H9 (cell line): ENCODE results near the gene TRAPPC2. TPM values are rescaled to one million over a fixed set of nuclear protein-coding genes. Genes with fewer than 3 reads are reported as not detected.

ENCODE experiments used
- DNase-seq: peaks from one replicate; pipeline ENCODE4 v3.0.0-alpha.2; 2017
- H2AFZ ChIP-seq: one replicate; pipeline ENCODE4 v1.6.1; 2013; ENCODE audit warnings: mild to moderate bottlenecking, low read length, control low read depth, moderate library complexity
- H2AK5ac ChIP-seq: 2 replicates; pipeline ENCODE4 v1.6.1; 2013; ENCODE audit warnings: low read length, control low read depth, mixed read lengths; ENCODE audit not compliant: insufficient read length
- H2BK120ac ChIP-seq: one replicate; pipeline ENCODE4 v1.6.1; 2013; ENCODE audit warnings: low read depth, mild to moderate bottlenecking, low read length, control low read depth, inconsistent platforms; ENCODE audit not compliant: poor library complexity, severe bottlenecking
- H2BK12ac ChIP-seq: 2 replicates; pipeline ENCODE4 v1.6.1; 2013; ENCODE audit warnings: low read length, control low read depth, mixed read lengths, low read depth; ENCODE audit not compliant: insufficient read length
- H2BK15ac ChIP-seq: 2 replicates; pipeline ENCODE4 v1.6.1; 2013; ENCODE audit warnings: low read depth, low read length, control low read depth
- H2BK20ac ChIP-seq: one replicate; pipeline ENCODE4 v1.6.1; 2013; ENCODE audit warnings: low read depth, mild to moderate bottlenecking, low read length, control low read depth, inconsistent platforms; ENCODE audit not compliant: poor library complexity, severe bottlenecking
- H2BK5ac ChIP-seq: 2 replicates; pipeline ENCODE4 v1.6.1; 2013; ENCODE audit warnings: low read length, control low read depth, mixed read lengths; ENCODE audit not compliant: insufficient read length
- H3K14ac ChIP-seq: 2 replicates; pipeline ENCODE4 v1.6.1; 2013; ENCODE audit warnings: low read length, control low read depth; ENCODE audit not compliant: insufficient read depth
- H3K18ac ChIP-seq: 2 replicates; pipeline ENCODE4 v1.6.1; 2013; ENCODE audit warnings: low read depth, mild to moderate bottlenecking, mixed read lengths, low read length, control low read depth; ENCODE audit not compliant: insufficient read length
- H3K23ac ChIP-seq: 2 replicates; pipeline ENCODE4 v1.6.1; 2013; ENCODE audit warnings: low read length, control low read depth, mixed read lengths, low read depth; ENCODE audit not compliant: insufficient read length
- H3K23me2 ChIP-seq: 2 replicates; pipeline ENCODE4 v1.6.1; 2013; ENCODE audit warnings: low read depth, mild to moderate bottlenecking, mixed read lengths, low read length, control low read depth; ENCODE audit not compliant: insufficient read length, poor library complexity, severe bottlenecking
- H3K27ac ChIP-seq: 2 replicates; pipeline ENCODE4 v1.5.1; 2013; ENCODE audit warnings: low read length, control low read depth, mixed read lengths, low read depth; ENCODE audit not compliant: insufficient read length
- H3K27me3 ChIP-seq: 2 replicates; pipeline ENCODE4 v1.6.1; 2013; ENCODE audit warnings: low read length, control low read depth, inconsistent platforms; ENCODE audit not compliant: insufficient read depth
- H3K4ac ChIP-seq: 2 replicates; pipeline ENCODE4 v1.6.1; 2013; ENCODE audit warnings: low read depth, mild to moderate bottlenecking, control low read depth, inconsistent platforms, low read length, moderate library complexity
- H3K4me1 ChIP-seq: 2 replicates; pipeline ENCODE4 v1.6.1; 2013; ENCODE audit warnings: low read length, control low read depth, inconsistent platforms; ENCODE audit not compliant: insufficient read depth
- H3K4me2 ChIP-seq: 2 replicates; pipeline ENCODE4 v1.6.1; 2013; ENCODE audit warnings: low read length, control low read depth, mixed read lengths; ENCODE audit not compliant: insufficient read length, insufficient read depth
- H3K56ac ChIP-seq: 2 replicates; pipeline ENCODE4 v1.6.1; 2013; ENCODE audit warnings: low read depth, mild to moderate bottlenecking, mixed read lengths, low read length, control low read depth; ENCODE audit not compliant: insufficient read length
- H3K79me1 ChIP-seq: 2 replicates; pipeline ENCODE4 v1.6.1; 2013; ENCODE audit warnings: low read depth, mild to moderate bottlenecking, moderate library complexity, low read length, control low read depth, inconsistent platforms; ENCODE audit not compliant: insufficient read depth, poor library complexity, severe bottlenecking
- H3K79me2 ChIP-seq: 2 replicates; pipeline ENCODE4 v1.6.1; 2013; ENCODE audit warnings: low read length, control low read depth, inconsistent platforms; ENCODE audit not compliant: insufficient read depth
- H3K9ac ChIP-seq: 2 replicates; pipeline ENCODE4 v1.6.1; 2013; ENCODE audit warnings: low read length, control low read depth, mixed read lengths; ENCODE audit not compliant: insufficient read length; ENCODE audit errors: extremely low read depth
- H3K9me3 ChIP-seq: one replicate; pipeline ENCODE4 v1.6.1; 2013; ENCODE audit warnings: low read depth, low read length, inconsistent platforms; ENCODE audit not compliant: control insufficient read depth
- H3T11ph ChIP-seq: one replicate; pipeline ENCODE4 v1.6.1; 2013; ENCODE audit warnings: mild to moderate bottlenecking, low read length, control low read depth, inconsistent platforms
- H4K20me1 ChIP-seq: one replicate; pipeline ENCODE4 v1.6.1; 2013; ENCODE audit not compliant: control insufficient read depth, insufficient read length, insufficient read depth
- H4K5ac ChIP-seq: 2 replicates; pipeline ENCODE4 v1.6.1; 2013; ENCODE audit warnings: low read depth, mild to moderate bottlenecking, mixed read lengths, low read length, control low read depth; ENCODE audit not compliant: insufficient read length
- H4K8ac ChIP-seq: replicated peaks from 2 replicates; pipeline ENCODE4 v1.6.1; 2013; ENCODE audit warnings: low read length, control low read depth, mixed read lengths, low read depth; ENCODE audit not compliant: insufficient read length
- H4K91ac ChIP-seq: 2 replicates; pipeline ENCODE4 v1.6.1; 2013; ENCODE audit warnings: low read depth, mild to moderate bottlenecking, moderate library complexity, mixed read lengths, low read length, control low read depth; ENCODE audit not compliant: insufficient read length
- H3K27ac Mint-ChIP-seq, 3 experiments: 2 replicates in 2 of 3; 3 replicates in 1 of 3; pipeline ENCODE4 v1.8.0; 2020 to 2021; ENCODE audit warnings: mixed read lengths in 3 of 3, mild to moderate bottlenecking in 1 of 3, moderate library complexity in 1 of 3
- H3K27me3 Mint-ChIP-seq: 2 replicates; pipeline ENCODE4 v1.8.0; 2021; ENCODE audit warnings: low read depth, mild to moderate bottlenecking, moderate library complexity, mixed read lengths
- H3K36me3 Mint-ChIP-seq, 3 experiments: 2 replicates in 2 of 3; 3 replicates in 1 of 3; pipeline ENCODE4 v1.8.0; 2020 to 2021; ENCODE audit warnings: low read depth in 3 of 3, mixed read lengths in 3 of 3; ENCODE audit not compliant: insufficient read depth in 1 of 3
- H3K4me1 Mint-ChIP-seq, 2 experiments: 2 replicates each; pipeline ENCODE4 v1.8.0; 2020; ENCODE audit warnings: mixed read lengths in 2 of 2
- H3K4me3 Mint-ChIP-seq, 2 experiments: 2 replicates in 1 of 2; 3 replicates in 1 of 2; pipeline ENCODE4 v1.8.0; 2020 to 2021; ENCODE audit warnings: mild to moderate bottlenecking in 2 of 2, mixed read lengths in 2 of 2, moderate library complexity in 1 of 2
- H3K9me3 Mint-ChIP-seq, 2 experiments: 2 replicates in 1 of 2; 3 replicates in 1 of 2; pipeline ENCODE4 v1.8.0; 2020; ENCODE audit warnings: mild to moderate bottlenecking in 2 of 2, mixed read lengths in 2 of 2, moderate library complexity in 1 of 2
- CTCF ChIP-seq: fragments of 200-600 bp; sonication (generic); conservative IDR thresholded peaks from 3 replicates; pipeline ENCODE4 v1.8.0; 2021; ENCODE audit warnings: antibody characterized with exemption, mild to moderate bottlenecking
- WGBS: extraction: QIAGEN DNeasy Blood & Tissue Kit; methylation state at CpG from one replicate; pipeline ENCODE4 v1.1.7; 2013; ENCODE audit warnings: missing lambda C conversion rate, low lambda C conversion rate, mixed read lengths; ENCODE audit not compliant: insufficient read length; ENCODE audit errors: extremely low coverage; 5-methylcytosine and 5-hydroxymethylcytosine counted together
- total RNA-seq: library from RNA; stranded (reverse); gene quantifications from 2 replicates; pipeline ENCODE4 v1.2.1, GENCODE V29; 2021

Gene TRAPPC2
- total RNA-seq, 1 experiment from 2014 or later: 13.3 TPM

- peaks cover 18% of the 10 kb centered on the region for H3K79me2 ChIP-seq
- H2AFZ ChIP-seq: no peak overlapping the region
- H4K5ac ChIP-seq: no peak overlapping the region
- no peaks in the 10 kb centered on the region for H4K20me1 ChIP-seq
- H4K91ac ChIP-seq: no peak overlapping the region
- no peak overlapping the region for H3K56ac ChIP-seq
- H2AK5ac ChIP-seq: no peak overlapping the region
- H3T11ph ChIP-seq: no peak overlapping the region
- no peaks in the 10 kb centered on the region for H3K23me2 ChIP-seq
- peaks cover 0 to 15% (median 2%) of the 10 kb centered on the region in 3 experiments; a peak in 4 of 7 replicates for H3K36me3 Mint-ChIP-seq
- no peak overlapping the region for H2BK5ac ChIP-seq
- no peak overlapping the region for H3K4me2 ChIP-seq
- peaks cover 16 to 18% of the 10 kb centered on the region in 2 experiments for H3K4me1 Mint-ChIP-seq
- no peak overlapping the region for H3K14ac ChIP-seq
- H3K9me3 Mint-ChIP-seq: peaks cover 25 to 27% of the 10 kb centered on the region in 2 experiments
- peaks cover 4% of the 10 kb centered on the region for H3K79me1 ChIP-seq
- no peak overlapping the region for H4K8ac ChIP-seq
- no peak overlapping the region for H3K18ac ChIP-seq
- H3K9me3 ChIP-seq: no peaks in the 10 kb centered on the region
- no peak overlapping the region for H3K4me3 Mint-ChIP-seq
- no peaks in the 10 kb centered on the region; the same call in 1 of the 2 replicates for H3K4me1 ChIP-seq
- no peak overlapping the region for H2BK12ac ChIP-seq
- H2BK120ac ChIP-seq: no peak overlapping the region
- no peak overlapping the region for H3K4ac ChIP-seq
- no peak overlapping the region for H3K9ac ChIP-seq
- WGBS: no CpG with 5 or more reads among the region's 4 CpGs
- H3K27ac Mint-ChIP-seq: no peak overlapping the region
- H3K27me3 Mint-ChIP-seq: no peaks in the 10 kb centered on the region; the same call in 1 of the 2 replicates
- H3K27me3 ChIP-seq: no peaks in the 10 kb centered on the region
- no peak for TF ChIP-seq CTCF
- H2BK15ac ChIP-seq: no peak overlapping the region
- no peak overlapping the region for H3K23ac ChIP-seq
- no peak overlapping the region for H3K27ac ChIP-seq
- no peak overlapping the region for H2BK20ac ChIP-seq
- DNase-seq: no peak
Observed at GRCh38 chrX:13700380-13700779, 34.0 kb downstream of the TRAPPC2 start.
